GM04503 (cell line): ENCODE results near the gene FAM234A.

Source experiments
- DNase-seq: peaks from one replicate; pipeline ENCODE4 v3.0.0-alpha.2; 2012; ENCODE audit warnings: low read depth

Gene FAM234A

GRCh38 chr16:301235-301634 is 66.6 kb downstream of the FAM234A start:
- DNase-seq, result no peak

GRCh38 chr16:301950-302349 is 67.3 kb downstream of the FAM234A start:
- DNase-seq, result no peak

GRCh38 chr16:303760-304505 is 69.3 kb downstream of the FAM234A start:
- DNase-seq, result no peak

- no peak for DNase-seq
These were observed 71.5 kb downstream of the FAM234A start for GRCh38 chr16:305916-306626.

- no peak for DNase-seq
These were observed 72.3 kb downstream of the FAM234A start for GRCh38 chr16:306911-307370.

GRCh38 chr16:307691-308312 is 73.2 kb downstream of the FAM234A start:
- no peak for DNase-seq

- DNase-seq, result no peak
These were observed 74.9 kb downstream of the FAM234A start for GRCh38 chr16:309476-309875.

- no peak for DNase-seq
These were observed 77.1 kb downstream of the FAM234A start for GRCh38 chr16:311725-312124.

GRCh38 chr16:314351-314750 is 79.7 kb downstream of the FAM234A start:
- DNase-seq, result no peak

GRCh38 chr16:314795-315299 is 80.2 kb downstream of the FAM234A start:
- no peak for DNase-seq
